Measurements from ENCODE around the gene KNDC1.

DNA sequence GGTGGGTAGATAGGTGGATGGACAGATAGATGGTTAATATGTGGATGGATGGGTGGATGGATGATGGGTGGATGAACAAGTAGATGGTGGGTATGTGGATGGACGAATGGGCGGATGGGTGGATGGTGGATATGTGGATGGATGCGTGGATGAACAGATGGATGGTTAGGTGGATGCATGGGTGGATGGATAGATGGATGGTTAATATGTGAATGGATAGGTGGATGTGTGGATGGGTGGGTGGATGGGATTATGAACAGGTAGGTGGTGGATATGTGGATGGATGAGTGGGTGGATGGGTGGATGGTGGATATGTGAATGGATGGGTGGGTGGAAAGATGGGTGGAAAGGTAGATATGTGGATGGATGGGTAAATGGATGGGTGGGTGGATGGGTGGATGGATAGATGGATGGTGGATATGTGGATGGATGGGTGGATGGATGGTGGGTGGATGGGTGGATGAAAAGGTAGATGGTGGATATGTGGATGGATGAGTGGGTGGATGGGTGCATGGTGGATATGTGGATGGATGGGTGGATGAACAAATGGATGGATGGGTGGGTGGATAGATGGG is 14.8 kb downstream of the KNDC1 start:
- TF ChIP-seq, protein P1, sequence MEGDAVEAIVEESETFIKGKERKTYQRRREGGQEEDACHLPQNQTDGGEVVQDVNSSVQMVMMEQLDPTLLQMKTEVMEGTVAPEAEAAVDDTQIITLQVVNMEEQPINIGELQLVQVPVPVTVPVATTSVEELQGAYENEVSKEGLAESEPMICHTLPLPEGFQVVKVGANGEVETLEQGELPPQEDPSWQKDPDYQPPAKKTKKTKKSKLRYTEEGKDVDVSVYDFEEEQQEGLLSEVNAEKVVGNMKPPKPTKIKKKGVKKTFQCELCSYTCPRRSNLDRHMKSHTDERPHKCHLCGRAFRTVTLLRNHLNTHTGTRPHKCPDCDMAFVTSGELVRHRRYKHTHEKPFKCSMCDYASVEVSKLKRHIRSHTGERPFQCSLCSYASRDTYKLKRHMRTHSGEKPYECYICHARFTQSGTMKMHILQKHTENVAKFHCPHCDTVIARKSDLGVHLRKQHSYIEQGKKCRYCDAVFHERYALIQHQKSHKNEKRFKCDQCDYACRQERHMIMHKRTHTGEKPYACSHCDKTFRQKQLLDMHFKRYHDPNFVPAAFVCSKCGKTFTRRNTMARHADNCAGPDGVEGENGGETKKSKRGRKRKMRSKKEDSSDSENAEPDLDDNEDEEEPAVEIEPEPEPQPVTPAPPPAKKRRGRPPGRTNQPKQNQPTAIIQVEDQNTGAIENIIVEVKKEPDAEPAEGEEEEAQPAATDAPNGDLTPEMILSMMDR (IDR thresholded peaks at IDR 0.05) = no peak
- TF ChIP-seq POLR2A (IDR thresholded peaks at IDR 0.05) = no peak

Measured in Peyer's patch (tissue), 4 donors.